Measurements from ENCODE around the gene LMAN1L. TPM values are rescaled to one million over a fixed set of nuclear protein-coding genes. Genes with fewer than 3 reads are reported as not detected.

Gene LMAN1L
- polyA plus RNA-seq, 1 donor from 2014 or later: not detected

- Histone ChIP-seq H3K27me3 (ENCODE audit: insufficient read depth, low read depth, low read length) (no peaks in the 10 kb centered on the region), H4K20me1 (ENCODE audit: insufficient read depth) (peaks cover 5% of the 10 kb centered on the region), H2AFZ (ENCODE audit: low read depth, low read length) (no peak overlapping the region), H3F3A (ENCODE audit: insufficient read depth, low read length, poor library complexity, severe bottlenecking) (no peaks in the 10 kb centered on the region), H3K9me2 (ENCODE audit: insufficient read depth, low read length) (no peaks in the 10 kb centered on the region), H3K9me3 (ENCODE audit: low read length) (no peaks in the 10 kb centered on the region), H3K4me3 (ENCODE audit: low read length) (peak overlapping the region; percentile 73), H3K79me2 (replicated peaks; ENCODE audit: insufficient read depth, low read length) (peaks cover 37% of the 10 kb centered on the region), H3K36me3 (ENCODE audit: insufficient read depth, low read length) (no peaks in the 10 kb centered on the region), H3K4me2 (ENCODE audit: low read length) (peak overlapping the region; percentile 94), H3K9ac (ENCODE audit: low read length) (peak overlapping the region; percentile 81), H3K27ac (ENCODE audit: low read length) (no peak overlapping the region)
- TF ChIP-seq MXI1 (conservative IDR thresholded peaks at IDR 0.05; ENCODE audit: poor library complexity, severe bottlenecking) (peak; percentile 25), EP300 (conservative IDR thresholded peaks at IDR 0.05; ENCODE audit: poor library complexity, severe bottlenecking) (no peak)
Measured at GRCh38 chr15:74782259-74783071, 30.2 kb upstream of the LMAN1L start.

- peaks cover 44% of the 10 kb centered on the region for H3K79me2 ChIP-seq (replicated peaks; ENCODE audit: insufficient read depth, low read length)
- peaks cover 5% of the 10 kb centered on the region for H4K20me1 ChIP-seq (ENCODE audit: insufficient read depth)
- H3K9me3 ChIP-seq (ENCODE audit: low read length): no peaks in the 10 kb centered on the region
- peak overlapping the region; percentile 81 for H3K9ac ChIP-seq (ENCODE audit: low read length)
- H3F3A ChIP-seq (ENCODE audit: insufficient read depth, low read length, poor library complexity, severe bottlenecking): no peaks in the 10 kb centered on the region
- no peak overlapping the region for H3K27ac ChIP-seq (ENCODE audit: low read length)
- TF ChIP-seq REST (IDR thresholded peaks at IDR 0.05; ENCODE audit: borderline replicate concordance): no peak
- TF ChIP-seq MXI1 (conservative IDR thresholded peaks at IDR 0.05; ENCODE audit: poor library complexity, severe bottlenecking): no peak
- TF ChIP-seq TAF1 (IDR thresholded peaks at IDR 0.05; ENCODE audit: low read depth): no peak
- no peak for TF ChIP-seq RAD21 (conservative IDR thresholded peaks at IDR 0.05)
- TF ChIP-seq EP300 (conservative IDR thresholded peaks at IDR 0.05; ENCODE audit: poor library complexity, severe bottlenecking): no peak
- TF ChIP-seq EZH2 (IDR thresholded peaks at IDR 0.05; ENCODE audit: borderline replicate concordance, insufficient read depth, low read length, poor library complexity, severe bottlenecking): no peak
- no peak for TF ChIP-seq POLR2AphosphoS5 (IDR thresholded peaks at IDR 0.05)
- no peak for TF ChIP-seq SMC3 (conservative IDR thresholded peaks at IDR 0.05; ENCODE audit: poor library complexity)
- TF ChIP-seq CTCF (IDR thresholded peaks at IDR 0.05; ENCODE audit: poor library complexity, severe bottlenecking): no peak
- H3K36me3 ChIP-seq (ENCODE audit: insufficient read depth, low read length): no peaks in the 10 kb centered on the region
- H3K4me3 ChIP-seq (ENCODE audit: low read length): peak overlapping the region; percentile 73
- peak overlapping the region; percentile 94 for H3K4me2 ChIP-seq (ENCODE audit: low read length)
- no peaks in the 10 kb centered on the region for H3K9me2 ChIP-seq (ENCODE audit: insufficient read depth, low read length)
- no peaks in the 10 kb centered on the region for H3K27me3 ChIP-seq (ENCODE audit: insufficient read depth, low read depth, low read length)
- no peak overlapping the region for H2AFZ ChIP-seq (ENCODE audit: low read depth, low read length)
Measured at GRCh38 chr15:74783072-74783807, 29.4 kb upstream of the LMAN1L start.

Data from neural cell (in vitro differentiated cells).